Activated CD8-positive, alpha-beta memory T cell treated with anti-CD3 and anti-CD28 coated beads for 4 hours (primary cell): ENCODE data around the gene ITM2C.

Experiments
- DNase-seq, 2 donors: peaks; one replicate each; pipeline ENCODE4 v3.0.0-alpha.2; 2020; ENCODE audit warnings: low read depth in 2 of 2

Gene ITM2C

GRCh38 chr2:230852113-230852512 is 12.6 kb upstream of the ITM2C start:
- DNase-seq: no peak

- no peak for DNase-seq
Measured at GRCh38 chr2:230861552-230862255, 3.0 kb upstream of the ITM2C start.

- no peak for DNase-seq
Measured at GRCh38 chr2:230862292-230862691, 2.5 kb upstream of the ITM2C start.

GRCh38 chr2:230863031-230863430 is 1.7 kb upstream of the ITM2C start:
- DNase-seq: no peak

- DNase-seq: no peak
Measured at GRCh38 chr2:230863442-230864121, 1.2 kb upstream of the ITM2C start.

GRCh38 chr2:230864122-230864604 is 579 bp upstream of the ITM2C start:
- DNase-seq: no peak

GRCh38 chr2:230865307-230865765 is 594 bp downstream of the ITM2C start:
- no peak for DNase-seq

GRCh38 chr2:230865766-230866755 is 1.3 kb downstream of the ITM2C start:
- no peak for DNase-seq

GRCh38 chr2:230866756-230867523 is 2.2 kb downstream of the ITM2C start:
- DNase-seq: peak in 1 of 2 donors; percentile 48

GRCh38 chr2:230868161-230868946 is 3.6 kb downstream of the ITM2C start:
- no peak for DNase-seq

GRCh38 chr2:230868947-230869913 is 4.5 kb downstream of the ITM2C start:
- DNase-seq: no peak

- DNase-seq: no peak
Measured at GRCh38 chr2:230869914-230870543, 5.3 kb downstream of the ITM2C start.

GRCh38 chr2:230870544-230871360 is 6.0 kb downstream of the ITM2C start:
- DNase-seq: no peak

- DNase-seq: no peak
Measured at GRCh38 chr2:230871361-230872150, 6.8 kb downstream of the ITM2C start.

GRCh38 chr2:230872151-230872967 is 7.6 kb downstream of the ITM2C start:
- no peak for DNase-seq
